Islet precursor cell (in vitro differentiated cells): Measurements from ENCODE around the gene NEURL1B.
"Not testable (repeated sequence)": the region's sequence is repeated elsewhere in the genome, so short reads cannot be mapped to it uniquely, and the experiment has no call there.

ENCODE experiments used
- DNase-seq: peaks from one replicate; pipeline ENCODE4 v3.0.0-alpha.2; 2018

Gene NEURL1B

DNA sequence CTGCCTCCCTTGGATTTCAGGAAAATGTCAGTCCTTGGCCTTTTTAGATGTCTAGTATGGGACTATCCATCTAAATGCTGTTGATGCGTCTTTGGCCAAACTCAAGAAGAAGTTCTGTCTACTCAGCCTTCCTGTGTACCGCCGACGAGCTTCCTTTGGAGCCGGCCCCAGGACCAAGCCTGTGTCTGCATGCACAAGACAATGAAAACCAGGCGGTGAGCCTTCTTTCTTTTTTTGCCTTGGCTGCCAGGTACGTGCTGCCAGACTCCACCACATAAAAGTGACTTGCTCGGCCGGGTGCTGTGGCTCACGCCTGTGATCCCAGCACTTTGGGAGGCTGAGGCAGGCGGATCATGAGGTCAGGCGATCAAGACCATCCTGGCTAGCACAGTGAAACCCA, 6.0 kb upstream of the NEURL1B start:
- DNase-seq, result peak; percentile 28

DNA sequence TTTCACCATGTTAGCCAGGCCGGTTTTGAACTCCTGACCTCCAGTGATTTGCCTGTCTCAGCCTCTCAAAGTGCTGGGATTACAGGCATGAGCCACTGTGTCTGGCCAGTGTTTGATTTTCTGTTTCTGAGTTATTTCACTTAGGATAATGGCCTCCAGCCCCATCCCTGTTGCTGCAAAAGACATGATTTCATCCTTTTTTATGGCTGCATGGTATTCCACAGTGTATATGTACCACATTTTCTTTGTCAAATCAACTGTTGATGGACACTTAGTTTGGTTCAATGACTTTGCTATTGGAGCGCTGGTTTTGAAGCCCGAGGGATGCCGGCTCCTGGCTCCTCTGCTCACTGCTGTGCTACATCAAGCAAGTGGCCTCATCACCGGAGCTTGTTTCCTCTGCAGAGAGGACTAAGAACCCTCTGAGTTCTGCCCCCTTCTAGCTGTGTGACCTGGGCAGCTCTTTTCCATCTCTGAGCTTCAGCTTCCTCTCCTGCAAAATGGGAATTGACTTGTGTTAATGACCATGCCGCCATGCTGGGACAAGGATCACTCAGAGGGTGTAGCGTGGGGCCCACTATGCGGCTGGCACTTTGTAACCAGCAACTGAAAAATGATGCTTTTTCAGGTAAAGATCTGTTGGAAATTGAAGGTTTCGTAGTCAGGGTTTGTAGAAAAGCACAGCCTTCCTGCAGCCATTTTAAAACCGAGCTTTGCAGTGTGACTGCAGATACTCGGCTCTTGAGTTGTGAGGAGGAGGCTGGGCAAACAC, 4.6 kb upstream of the NEURL1B start:
- peak; percentile 21 for DNase-seq

DNA sequence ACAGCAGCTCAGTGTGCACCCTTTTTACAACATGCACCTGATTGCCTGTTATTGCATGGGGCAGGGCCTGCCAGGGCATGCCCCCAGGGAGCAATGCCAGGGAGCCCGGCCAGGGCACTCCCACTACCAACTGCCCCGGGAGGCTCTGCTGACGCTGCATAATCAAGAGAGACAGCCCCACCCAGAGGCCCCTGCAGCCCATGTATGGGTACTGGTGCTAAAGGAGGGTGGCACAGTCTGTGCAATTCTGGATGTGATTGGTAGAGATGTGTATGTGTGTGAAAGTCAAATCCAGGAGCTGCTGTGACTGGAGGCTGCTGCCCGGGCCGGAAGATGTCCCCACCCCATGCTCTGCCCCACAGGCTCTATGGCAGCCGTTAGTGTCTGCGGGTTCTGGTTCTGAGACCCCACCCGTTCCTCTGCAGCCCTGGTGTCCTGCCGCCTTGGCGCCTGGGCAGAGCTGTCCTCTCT, 3.9 kb upstream of the NEURL1B start:
- DNase-seq, result peak; percentile 38

DNA sequence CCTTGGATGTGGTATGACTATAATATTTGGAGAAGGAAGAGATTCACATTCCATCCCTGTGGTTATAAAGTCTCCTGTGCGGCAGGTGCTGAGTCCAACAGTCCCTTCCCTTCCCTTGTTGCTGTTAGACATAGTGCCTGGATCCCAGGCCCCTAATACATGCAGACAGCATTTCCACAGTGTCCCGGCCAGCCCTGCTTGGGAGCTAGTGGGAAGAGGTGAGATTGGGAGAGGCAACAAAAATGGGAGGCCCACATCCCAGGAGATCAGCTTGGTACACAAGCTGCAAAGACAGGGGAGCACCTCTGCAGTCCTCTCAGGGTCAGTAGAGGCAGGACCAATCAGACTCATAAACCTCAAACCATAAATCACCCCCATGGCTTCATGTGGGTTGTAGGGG, 3.3 kb upstream of the NEURL1B start:
- DNase-seq, result peak; percentile 42

DNA sequence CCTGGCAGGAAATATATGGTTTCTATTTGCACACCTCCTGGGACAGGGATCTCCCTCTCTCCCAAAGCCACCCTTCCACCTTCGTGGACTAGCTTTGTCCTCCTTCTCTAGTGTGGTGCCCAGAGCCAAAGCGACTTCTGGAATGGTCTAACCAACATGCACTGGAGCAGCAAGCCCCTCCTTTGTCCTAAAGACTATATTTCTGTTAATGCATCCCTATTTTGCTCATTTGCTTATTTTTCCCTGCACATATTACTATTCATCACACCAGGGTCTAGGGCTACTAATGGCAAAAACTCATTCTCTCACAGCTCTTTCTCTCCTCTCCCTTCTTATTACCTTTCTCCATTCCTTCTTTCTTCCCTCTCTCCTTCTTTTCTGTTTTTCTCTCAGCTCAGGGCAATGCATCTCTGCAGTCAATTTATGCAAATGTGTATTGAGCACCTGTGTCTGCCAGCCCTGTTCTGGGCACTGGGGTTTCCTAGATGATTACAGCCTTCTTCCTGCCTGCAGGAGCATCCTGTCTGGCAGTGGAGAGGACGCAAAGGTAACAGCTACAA, 2.8 kb upstream of the NEURL1B start:
- DNase-seq, result peak; percentile 17

DNA sequence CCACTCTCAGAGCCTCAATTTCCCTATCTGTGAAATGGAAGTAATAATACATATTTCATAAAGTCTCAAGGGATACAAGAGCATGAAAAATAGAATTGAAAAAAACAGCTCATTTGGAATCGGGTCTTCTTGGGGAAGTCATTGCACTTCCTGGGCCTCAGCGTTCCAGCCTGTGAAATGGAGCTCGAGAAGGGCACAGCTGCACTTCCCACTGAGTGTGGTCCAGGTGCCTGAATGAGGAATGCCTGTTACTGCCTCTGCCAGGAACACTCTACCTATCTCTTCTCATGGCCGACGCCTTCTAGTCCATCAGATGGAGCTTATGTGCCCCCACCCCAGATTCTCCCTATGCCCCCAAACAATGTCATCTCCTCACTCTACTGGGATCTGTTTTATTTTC, 924 bp upstream of the NEURL1B start:
- DNase-seq, result no peak

DNA sequence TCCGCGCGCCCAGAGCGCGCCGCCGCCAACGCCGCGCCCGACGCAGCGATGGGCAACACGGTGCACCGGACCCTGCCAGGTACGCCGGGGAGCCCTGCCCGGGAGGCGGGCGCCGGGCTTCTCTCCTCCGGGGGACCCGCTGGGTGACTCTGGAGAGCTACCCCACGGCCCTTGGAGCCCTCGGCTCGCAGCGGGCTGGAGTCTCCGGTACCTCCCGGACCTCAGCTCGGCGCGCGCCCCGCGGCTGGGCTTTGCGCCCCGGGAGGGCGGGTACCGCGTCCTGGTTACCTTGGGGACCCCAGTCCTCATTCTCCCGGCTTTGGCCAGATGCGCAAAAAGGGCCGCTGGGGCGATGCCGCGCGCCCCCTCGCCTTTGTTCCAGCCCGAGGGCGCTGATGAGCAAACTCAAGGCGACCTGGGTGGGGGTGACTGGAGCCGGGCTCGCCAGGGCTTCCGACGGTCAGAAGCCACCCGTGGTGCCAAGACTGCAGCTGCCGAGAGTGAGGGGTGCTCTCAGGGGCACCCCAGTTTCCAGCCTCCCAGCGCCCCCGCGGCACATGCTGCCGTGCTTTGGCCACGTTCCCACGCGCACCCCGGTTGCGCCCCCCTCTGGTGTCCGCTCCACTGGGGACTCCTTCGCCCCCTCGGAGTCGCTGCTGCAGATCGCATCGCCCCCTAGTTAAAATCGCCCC, 442 bp downstream of the NEURL1B start:
- no peak for DNase-seq

DNA sequence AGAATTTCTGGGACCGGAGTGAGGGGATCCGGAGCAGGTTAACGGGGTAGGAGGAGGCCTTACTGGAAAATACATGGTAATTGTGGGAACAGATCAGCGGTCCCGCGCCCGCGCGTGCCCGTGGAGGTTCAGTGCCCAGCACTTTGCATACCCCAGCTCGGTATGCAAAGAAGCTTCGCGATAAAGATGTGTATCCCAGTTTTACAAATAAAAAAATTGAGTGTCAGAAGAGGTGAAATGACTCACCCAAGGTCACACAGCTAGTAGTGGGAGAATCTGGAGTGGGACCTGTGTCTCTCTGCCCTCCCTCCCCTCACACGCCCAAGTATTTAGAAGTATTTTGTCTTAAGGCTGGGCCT, 967 bp downstream of the NEURL1B start:
- no peak for DNase-seq

DNA sequence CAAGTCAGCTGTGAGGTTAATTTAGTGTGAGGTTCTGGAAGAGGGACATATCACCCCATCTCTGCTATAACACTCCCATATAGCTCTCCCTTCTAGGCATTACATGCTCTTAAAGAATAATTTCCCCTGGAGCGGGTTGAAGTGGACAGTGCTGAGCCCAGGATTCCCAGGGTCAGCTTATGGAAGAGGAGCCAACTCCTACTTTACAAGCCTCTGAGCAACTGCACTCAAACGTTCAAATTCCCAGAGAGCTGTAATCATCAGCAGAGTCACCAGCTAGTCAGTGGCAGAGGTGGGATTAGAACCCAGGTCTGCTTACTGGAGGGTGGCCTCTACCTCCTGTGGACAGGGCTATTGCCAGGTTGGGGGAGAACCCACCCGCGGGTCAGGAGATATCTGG, 1.4 kb downstream of the NEURL1B start:
- DNase-seq, result no peak

DNA sequence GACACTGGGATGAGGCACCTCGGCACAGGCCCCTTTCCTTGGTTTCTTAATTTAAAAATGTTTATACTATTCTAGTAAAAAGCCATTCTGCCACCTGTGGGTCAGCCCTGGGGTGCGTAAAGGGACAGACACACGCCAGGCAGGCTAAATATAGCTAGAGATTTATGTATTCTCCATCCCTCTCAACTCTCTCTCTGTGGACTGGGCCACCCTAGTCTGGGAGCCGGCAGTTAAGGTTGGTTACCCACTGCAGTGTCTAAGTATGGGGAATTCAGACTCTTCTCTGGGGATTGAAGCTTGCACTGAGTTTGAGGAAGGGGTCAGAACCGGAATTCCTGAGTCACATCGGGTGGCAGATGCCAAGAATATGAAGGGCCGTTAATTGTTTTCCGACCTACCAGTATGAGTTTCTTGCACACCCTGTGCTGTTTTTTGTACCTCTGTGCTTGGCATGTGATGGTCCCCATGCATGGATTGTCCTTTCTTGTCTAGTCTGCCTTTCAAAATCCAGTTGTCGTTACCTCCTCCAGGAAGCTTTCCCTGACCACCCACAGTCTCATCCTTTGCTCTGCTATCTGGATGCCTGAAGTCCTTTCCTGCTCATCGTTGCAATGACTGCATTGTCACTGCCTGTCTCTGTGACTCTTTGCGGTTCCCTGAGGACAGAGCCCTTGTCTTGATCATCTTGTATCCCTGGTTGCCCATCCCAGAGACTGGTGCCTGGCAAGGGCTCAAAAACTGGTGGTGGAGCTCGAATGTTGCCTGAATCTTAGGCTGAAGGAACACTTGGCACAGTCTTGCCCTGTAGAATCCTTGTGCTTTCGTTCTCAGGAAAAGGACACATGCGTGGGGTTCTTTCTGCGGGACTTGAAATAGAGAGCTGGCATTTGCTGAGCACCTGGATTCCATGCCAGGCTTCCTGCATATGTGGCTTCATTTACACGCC, 2.1 kb downstream of the NEURL1B start:
- no peak for DNase-seq

DNA sequence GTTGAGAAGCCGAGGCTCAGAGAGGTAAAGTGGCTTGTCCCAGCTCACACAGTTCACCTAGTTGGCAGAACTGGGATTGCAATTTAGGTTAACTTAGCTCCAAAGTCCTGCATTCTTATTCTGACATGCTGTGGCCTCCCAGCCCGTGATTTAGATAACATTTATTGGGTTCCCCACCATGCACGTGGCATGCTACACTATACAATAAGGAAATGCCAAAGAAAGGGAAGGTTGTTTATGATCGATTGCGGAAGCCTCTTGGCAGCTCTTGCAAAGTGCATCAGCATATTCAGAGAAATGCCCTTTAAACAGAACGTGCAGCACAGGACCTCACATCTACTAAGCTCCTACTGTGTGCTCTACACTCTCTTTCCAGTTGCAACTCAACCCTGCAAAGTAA, 3.2 kb downstream of the NEURL1B start:
- DNase-seq, result no peak

DNA sequence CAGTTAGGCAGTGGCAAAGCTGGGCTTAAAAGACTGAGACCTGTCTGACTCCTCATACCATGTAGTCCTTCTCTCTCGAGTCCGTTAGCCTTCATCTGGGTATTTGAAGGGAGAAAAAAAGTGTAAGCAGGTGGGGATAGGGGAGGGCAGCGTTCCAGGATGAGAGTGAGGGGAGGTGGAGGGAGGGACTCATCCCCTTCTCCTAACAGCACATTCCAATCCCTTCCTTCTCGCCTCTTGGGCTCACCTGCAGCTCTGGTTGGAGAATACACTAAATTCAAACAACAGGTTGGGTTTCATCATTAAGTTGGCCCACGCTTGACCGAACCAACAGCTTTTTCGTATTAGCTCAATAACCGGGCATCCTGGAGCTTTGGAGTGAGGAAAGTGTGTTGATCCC, 3.6 kb downstream of the NEURL1B start:
- no peak for DNase-seq

DNA sequence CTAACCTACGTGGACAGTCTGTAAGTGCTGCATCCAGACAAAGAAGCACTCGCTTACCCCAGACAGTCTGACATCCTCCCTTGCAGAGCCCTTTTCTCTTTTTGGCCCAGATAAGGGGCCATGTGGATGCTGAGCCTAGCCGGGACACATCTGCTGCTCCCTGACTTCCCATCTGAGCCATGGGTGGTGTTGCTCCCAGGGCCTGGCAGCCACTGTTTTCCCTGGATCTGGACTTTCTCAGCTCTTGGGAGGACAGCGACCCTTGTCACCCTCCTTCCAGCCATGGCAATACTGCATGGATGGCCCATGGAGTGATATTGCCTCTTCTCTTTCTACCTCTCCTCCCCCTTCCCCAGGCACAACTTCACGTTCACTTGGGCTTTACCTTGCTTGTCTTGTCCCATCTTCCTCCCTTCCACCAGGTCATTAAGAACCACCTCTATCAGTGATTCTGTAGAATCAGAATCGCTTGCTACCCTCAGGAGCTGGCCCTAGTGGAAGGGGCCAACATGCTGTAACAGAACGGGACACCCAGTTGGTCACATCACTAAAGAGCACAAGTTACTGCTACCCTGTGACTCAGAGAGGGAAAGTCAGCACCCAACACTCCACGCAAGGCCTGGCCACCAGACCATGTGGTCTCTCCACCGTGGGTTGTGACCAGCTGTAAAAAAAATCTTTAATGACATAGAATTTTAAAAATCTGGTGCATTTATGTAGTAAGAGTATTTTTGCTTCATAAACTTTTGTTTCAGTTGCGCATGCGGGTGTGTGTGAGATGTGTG, 4.4 kb downstream of the NEURL1B start:
- DNase-seq, result no peak

DNA sequence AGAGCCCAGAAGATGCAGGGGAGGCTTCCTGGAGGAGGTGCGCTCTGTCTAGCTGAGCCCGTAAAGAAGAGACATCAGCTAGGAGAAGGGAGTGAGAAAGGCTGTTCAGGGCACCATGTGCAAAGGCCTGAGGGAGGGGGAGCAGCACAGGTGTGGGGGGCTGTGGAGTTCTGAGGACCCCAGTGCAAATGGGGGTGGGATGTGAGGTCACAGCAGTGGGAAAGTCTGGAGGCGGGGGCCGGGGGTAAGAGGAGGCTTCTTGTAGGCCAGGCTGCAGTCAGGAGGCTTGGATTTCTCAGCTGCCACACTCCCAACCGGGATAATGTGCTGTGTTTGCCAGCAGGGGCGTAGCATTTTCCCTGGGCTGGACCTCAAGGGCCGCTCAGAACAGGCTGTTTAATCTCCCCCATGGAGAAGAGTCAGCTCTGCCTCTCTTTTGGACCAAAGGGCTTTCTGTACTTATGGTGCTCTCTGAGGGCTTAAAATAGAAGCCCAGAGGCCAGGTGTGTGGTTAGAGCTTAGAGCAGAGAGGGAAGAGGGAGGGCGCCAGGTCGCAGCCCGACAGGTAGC, 5.7 kb downstream of the NEURL1B start:
- peak; percentile 76 for DNase-seq

DNA sequence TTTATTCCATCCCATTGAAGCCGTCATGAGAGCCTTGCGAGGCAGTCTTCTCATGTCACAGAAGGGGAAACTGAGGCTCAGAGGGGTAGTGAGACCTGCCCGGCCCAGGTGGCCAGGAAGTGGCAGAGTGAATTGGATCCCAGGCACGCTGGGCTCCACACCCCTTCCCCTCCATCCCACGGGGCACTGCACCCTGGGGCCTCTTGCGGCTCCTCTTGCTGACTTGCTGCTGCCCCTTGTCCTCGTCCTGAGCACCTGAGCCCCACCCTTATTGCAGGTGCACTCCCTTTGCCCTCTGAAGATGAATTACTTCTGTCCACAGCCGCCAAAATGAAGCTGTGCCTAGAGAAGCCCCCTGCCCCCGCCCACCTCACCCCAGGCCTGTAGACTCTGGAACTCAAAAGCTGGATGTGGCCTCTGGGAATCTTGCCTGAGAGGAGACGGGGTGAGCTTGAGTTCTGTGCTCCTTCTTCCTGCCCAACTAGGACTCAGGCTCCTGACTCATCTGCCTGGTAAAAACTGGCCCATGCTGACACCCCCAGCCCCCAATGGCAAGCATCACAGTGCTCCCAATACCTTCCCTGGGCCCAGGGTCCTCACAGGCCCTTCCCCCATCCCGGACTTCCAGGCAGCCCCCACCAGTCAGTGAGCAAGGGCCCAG, 6.4 kb downstream of the NEURL1B start:
- no peak for DNase-seq

DNA sequence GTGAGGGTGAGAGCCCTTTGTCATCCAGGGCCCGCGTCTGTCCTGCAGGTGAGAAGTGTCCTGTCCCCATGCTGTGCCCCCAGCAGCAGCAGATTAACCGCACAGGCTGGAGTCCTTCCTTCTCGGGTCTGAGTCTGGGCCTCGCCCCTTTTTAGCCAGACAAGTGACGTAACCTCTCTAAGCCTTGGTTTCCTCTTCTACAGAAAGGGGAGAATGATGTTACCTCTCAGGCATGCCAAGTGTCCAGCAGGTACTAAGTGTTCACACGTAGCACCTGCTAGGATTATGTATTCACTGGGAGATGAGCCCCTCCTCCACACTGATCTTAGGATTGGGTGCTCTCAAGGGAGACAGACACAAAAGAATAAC, 6.9 kb downstream of the NEURL1B start:
- DNase-seq, result peak; percentile 69

DNA sequence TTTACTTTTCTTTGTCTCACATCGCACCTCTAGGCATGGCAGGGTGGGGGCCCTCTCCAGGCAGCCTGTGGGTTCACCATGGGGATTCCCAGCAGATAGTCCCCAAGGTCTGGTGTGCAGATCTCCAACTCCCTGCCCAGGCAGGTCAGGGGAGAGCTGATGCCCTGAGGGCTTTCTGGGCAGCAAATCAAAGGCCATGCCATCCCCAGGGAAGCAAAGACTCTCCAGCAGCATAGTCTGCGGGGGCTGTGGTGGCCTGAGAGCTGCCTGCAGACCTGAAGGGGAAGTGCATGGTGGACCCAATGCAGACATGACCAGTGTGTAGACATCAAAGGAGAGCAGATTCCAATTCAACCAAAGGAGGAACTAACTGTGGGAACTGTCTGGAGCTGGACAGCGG, 7.7 kb downstream of the NEURL1B start:
- peak; percentile 63 for DNase-seq

DNA sequence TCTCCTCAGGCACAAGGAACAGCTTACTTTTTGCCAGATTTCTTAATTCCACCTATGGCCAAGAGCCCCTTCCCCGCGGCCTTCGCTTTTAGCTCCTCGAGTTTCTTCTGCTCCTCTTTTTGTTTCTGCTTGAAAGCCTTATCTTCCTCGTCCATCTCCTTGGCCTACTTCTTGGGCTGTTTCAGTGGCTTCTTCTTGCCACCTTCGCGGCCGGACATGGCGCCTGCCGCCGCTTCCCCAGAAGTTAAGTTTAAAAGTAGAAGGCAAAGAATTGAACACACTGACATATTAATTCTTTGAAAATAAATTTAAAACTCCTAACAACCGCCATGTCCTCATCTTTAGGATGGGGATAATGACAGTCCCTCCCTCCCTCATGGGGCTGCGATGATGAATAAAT, 15.4 kb downstream of the NEURL1B start:
- DNase-seq, result not testable (repeated sequence)

DNA sequence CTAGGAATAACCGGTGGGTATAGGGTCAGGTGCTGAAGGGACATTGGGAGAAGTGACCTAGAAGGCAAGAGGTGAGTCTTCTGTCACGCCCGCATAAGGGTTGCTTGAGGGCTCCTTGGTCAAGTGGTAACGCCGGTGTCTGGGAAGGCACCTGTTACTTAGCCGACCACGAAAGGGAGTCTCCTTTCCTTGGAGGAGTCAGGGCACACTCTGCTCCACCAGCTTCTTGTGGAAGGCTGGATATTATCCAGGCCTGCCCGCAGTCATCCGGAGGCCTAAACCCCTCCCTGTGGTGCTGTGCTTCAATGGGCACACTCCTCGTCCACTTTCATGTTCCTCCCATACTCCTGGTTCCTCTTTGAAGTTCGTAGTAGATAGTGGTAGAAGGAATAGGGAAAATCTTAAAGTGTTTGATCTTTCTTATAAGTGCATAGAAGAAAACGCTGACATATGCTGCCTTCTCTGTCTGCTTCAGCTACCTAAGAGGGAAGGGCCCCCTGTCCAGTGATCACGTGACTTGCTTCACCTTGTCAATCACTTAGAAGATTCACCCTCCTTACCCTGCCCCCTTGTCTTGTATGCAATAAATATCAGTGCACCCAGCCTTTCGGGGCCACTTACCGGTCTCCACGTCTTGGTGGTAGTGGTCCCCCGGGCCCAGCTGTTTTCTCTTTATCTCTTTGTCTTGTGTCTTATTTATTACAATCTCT, 16.6 kb downstream of the NEURL1B start:
- DNase-seq, result not testable (repeated sequence)

DNA sequence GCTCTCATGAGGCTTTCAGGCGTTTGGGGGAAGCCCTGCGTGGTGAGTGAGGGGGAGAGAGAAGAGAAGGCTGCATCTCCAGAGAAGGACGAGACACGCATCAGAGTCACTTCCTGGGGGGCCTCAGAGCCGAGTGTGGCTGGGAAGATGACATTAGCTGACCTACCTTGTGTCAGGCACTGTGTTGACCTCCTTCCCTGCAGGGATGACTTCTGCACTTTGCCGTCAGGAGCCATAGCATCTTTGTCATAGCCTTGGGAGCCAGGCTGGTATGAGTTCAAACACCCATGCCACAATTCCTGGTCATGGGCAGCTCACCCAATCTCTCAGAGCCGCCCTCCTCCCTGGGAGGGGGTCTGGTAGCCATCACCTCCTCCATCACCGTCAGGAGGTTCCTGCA, 17.3 kb downstream of the NEURL1B start:
- no peak for DNase-seq
